DND-41 (cell line): ENCODE data around the gene AUTS2.
A peak's percentile ranks its signal among the peaks of the same experiment; 100 is the strongest.

Experiments
- ATAC-seq: fragments of 200-7000 bp; cut with Tn5 transposase; 3 replicates; pipeline ENCODE4 v1.9.1; 2021; ENCODE audit warnings: low read depth; ENCODE audit not compliant: insufficient read depth
- DNase-seq: peaks from one replicate; pipeline ENCODE4 v3.0.0-alpha.2; 2020
- H2AFZ ChIP-seq: 2 replicates; pipeline ENCODE4 v1.6.0; 2012; ENCODE audit warnings: low read depth, low read length
- H3K27ac ChIP-seq: 2 replicates; pipeline ENCODE4 v1.5.1; 2012; ENCODE audit warnings: low read length, inconsistent platforms
- H3K27me3 ChIP-seq: fragments of 200-600 bp; sonication (generic); 2 replicates; pipeline ENCODE4 v1.6.0; 2012; ENCODE audit warnings: low read length, mild to moderate bottlenecking, inconsistent platforms; ENCODE audit not compliant: insufficient read depth, poor library complexity
- H3K36me3 ChIP-seq: 2 replicates; pipeline ENCODE4 v1.5.1; 2012; ENCODE audit warnings: low read length, inconsistent platforms; ENCODE audit not compliant: insufficient read depth
- H3K4me1 ChIP-seq: 2 replicates; pipeline ENCODE4 v1.5.1; 2012; ENCODE audit warnings: mild to moderate bottlenecking, low read length; ENCODE audit not compliant: insufficient read depth
- H3K4me2 ChIP-seq: 2 replicates; pipeline ENCODE4 v1.6.0; 2012; ENCODE audit warnings: mild to moderate bottlenecking, moderate library complexity, low read length, inconsistent platforms; ENCODE audit not compliant: insufficient read depth
- H3K4me3 ChIP-seq, 2 experiments: fragments of 200-600 bp in 1 of 2; shearing (Covaris generic) in 1 of 2; 2 replicates each; pipeline ENCODE4 v1.5.1; 2012 to 2016; ENCODE audit warnings: inconsistent platforms in 2 of 2, low read length in 2 of 2, mild to moderate bottlenecking in 2 of 2, low read depth in 1 of 2, moderate library complexity in 1 of 2
- H3K79me2 ChIP-seq: 2 replicates; pipeline ENCODE4 v1.6.0; 2012; ENCODE audit warnings: low read length, inconsistent platforms; ENCODE audit not compliant: insufficient read depth
- H3K9ac ChIP-seq: 2 replicates; pipeline ENCODE4 v1.6.0; 2012; ENCODE audit warnings: low read depth, mild to moderate bottlenecking, inconsistent platforms, low read length, moderate library complexity
- H3K9me3 ChIP-seq: 2 replicates; pipeline ENCODE4 v1.5.1; 2012; ENCODE audit warnings: low read length, moderate library complexity, mild to moderate bottlenecking, inconsistent platforms; ENCODE audit not compliant: insufficient read depth, severe bottlenecking
- H4K20me1 ChIP-seq: 2 replicates; pipeline ENCODE4 v1.6.0; 2012; ENCODE audit warnings: low read length; ENCODE audit not compliant: insufficient read depth
- CTCF ChIP-seq: IDR thresholded peaks from 2 replicates; pipeline ENCODE4 v1.5.1; 2012; ENCODE audit warnings: borderline replicate concordance, low read length, moderate library complexity, mild to moderate bottlenecking; ENCODE audit not compliant: poor library complexity, severe bottlenecking; ENCODE audit errors: extremely low read depth
- EZH2 ChIP-seq: IDR thresholded peaks from 3 replicates; pipeline ENCODE4 v1.6.1; 2012; ENCODE audit warnings: borderline replicate concordance, low read depth, mild to moderate bottlenecking, moderate library complexity, low read length, inconsistent platforms; ENCODE audit not compliant: severe bottlenecking

The AUTS2 gene

DNA sequence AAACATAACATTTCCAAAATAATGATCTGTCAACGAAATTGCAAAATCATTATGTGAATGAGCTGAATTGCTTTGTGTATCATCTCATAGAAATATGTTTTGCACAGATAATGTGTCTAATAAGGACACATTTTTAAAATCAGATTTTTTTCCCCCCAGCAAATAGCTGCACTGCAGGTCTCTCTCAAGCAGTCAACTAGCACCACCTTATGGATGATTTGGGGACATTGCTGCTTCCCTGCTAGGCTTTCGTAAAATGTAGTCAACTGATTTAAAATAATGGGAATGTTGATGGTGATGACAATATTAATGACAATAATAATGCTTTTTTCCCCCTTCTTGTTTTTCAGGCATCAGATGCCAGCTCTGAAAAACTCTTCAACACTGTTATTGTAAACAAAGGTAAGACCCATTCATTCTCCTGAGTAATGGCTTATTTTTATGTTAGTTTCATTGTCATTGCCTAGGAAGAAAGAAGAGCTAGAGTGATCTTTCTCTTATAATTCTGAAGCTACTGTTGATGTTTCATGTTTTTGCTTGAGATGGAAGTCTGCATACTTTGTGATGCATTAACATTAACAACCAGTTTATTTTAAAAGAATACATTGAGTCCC lies 1100.1 kb downstream of the AUTS2 start:
- no peak for TF ChIP-seq EZH2
- TF ChIP-seq CTCF, result peak; percentile 92
- H3K4me3 ChIP-seq, result no peak overlapping the region; a peak in 1 of 4 replicates
- H3K36me3 ChIP-seq, result peaks cover 42% of the 10 kb centered on the region
- peak overlapping the region; percentile 80 for H3K4me2 ChIP-seq
- H3K9me3 ChIP-seq, result no peaks in the 10 kb centered on the region
- no peaks in the 10 kb centered on the region for H3K27me3 ChIP-seq
- peaks cover 69% of the 10 kb centered on the region for H4K20me1 ChIP-seq
- 0 out of 2 replicates have a peak overlapping the region, but pooled peaks have one; percentile 19 for H3K27ac ChIP-seq
- H3K4me1 ChIP-seq, result peaks cover 68% of the 10 kb centered on the region
- no peak for ATAC-seq
- no peak overlapping the region for H2AFZ ChIP-seq
- DNase-seq, result peak; percentile 53
- H3K79me2 ChIP-seq, result peaks cover 90% of the 10 kb centered on the region
- H3K9ac ChIP-seq, result peak overlapping the region; percentile 96; the same call in 1 of the 2 replicates

GRCh38 chr7:70699271-70699670 lies 1101.0 kb downstream of the AUTS2 start:
- Histone ChIP-seq H3K9ac (no peak overlapping the region), H3K79me2 (peaks cover 99% of the 10 kb centered on the region)

GRCh38 chr7:70700055-70700940 lies 1102.0 kb downstream of the AUTS2 start:
- Histone ChIP-seq H3K27ac (peak overlapping the region; percentile 52), H3K4me3 (no peak overlapping the region), H4K20me1 (peaks cover 81% of the 10 kb centered on the region), H3K36me3 (peaks cover 51% of the 10 kb centered on the region), H3K4me2 (peak overlapping the region; percentile 80), H3K27me3 (no peaks in the 10 kb centered on the region), H3K9me3 (no peaks in the 10 kb centered on the region), H3K9ac (peak overlapping the region; percentile 5; the same call in 1 of the 2 replicates), H3K79me2 (peaks cover 100% of the 10 kb centered on the region), H2AFZ (no peak overlapping the region), H3K4me1 (peaks cover 64% of the 10 kb centered on the region)
- TF ChIP-seq EZH2 (no peak), CTCF (no peak)
- ATAC-seq (peak; percentile 79), DNase-seq (peak; percentile 51)

More at GRCh38 chr7:70699271-70699670, 1101.0 kb downstream of the AUTS2 start:
- no peak for TF ChIP-seq CTCF
- no peak for TF ChIP-seq EZH2
- Histone ChIP-seq H3K4me2 (peak overlapping the region; percentile 80; the same call in 1 of the 2 replicates), H3K27ac (peak overlapping the region; percentile 19; the same call in 1 of the 2 replicates), H3K27me3 (no peaks in the 10 kb centered on the region), H4K20me1 (peaks cover 73% of the 10 kb centered on the region), H3K36me3 (peaks cover 47% of the 10 kb centered on the region), H3K4me3 (no peak overlapping the region), H3K9me3 (no peaks in the 10 kb centered on the region), H2AFZ (no peak overlapping the region), H3K4me1 (peaks cover 64% of the 10 kb centered on the region)
- no peak for DNase-seq
- no peak for ATAC-seq
